Stimulated activated CD4-positive, alpha-beta T cell treated with anti-CD3 and anti-CD28 coated beads, Interleukin-4, amount 100 ng/mL, for 48 hours (primary cell): ENCODE data around the gene ZBTB8OS.

ENCODE experiments used
- DNase-seq, 2 donors: peaks; one replicate each; pipeline ENCODE4 v3.0.0-alpha.2; 2020; ENCODE audit warnings: low read depth in 2 of 2

The ZBTB8OS gene

DNA sequence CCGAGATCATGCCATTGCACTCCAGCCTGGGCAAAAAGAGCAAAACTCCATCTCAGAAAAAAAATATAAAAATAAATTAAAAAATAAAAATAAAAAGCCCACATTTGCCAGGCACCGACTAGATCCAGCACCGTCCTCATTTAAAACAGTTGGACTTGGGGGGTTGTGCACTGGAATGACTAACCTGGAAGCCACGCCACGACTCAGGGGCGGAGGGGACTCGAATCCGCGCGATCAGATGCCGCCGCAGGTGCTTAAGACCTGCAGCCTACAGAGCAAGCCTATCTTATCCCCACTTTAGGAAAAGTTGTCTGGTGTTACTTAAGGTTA, 38.5 kb downstream of the ZBTB8OS start:
- DNase-seq: no peak

DNA sequence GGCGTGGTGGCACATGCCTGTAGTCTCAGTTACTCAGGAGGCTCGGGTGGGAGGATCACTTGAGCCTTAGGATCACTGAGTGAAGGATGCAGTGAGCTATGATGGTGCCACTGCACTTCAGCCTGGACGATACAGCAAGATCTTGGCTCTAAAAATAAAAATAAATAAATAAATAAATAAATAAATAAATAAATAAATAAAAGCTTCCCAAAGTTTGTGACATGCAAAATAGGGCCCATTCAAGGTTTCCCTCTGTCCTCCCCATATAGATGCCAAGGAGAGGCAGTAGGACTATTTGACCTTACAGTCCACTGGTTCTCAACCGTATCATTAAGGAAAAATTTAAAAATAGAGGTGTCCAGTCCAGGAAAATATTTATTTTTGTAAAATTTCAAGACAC, 41.2 kb downstream of the ZBTB8OS start:
- no peak for DNase-seq

DNA sequence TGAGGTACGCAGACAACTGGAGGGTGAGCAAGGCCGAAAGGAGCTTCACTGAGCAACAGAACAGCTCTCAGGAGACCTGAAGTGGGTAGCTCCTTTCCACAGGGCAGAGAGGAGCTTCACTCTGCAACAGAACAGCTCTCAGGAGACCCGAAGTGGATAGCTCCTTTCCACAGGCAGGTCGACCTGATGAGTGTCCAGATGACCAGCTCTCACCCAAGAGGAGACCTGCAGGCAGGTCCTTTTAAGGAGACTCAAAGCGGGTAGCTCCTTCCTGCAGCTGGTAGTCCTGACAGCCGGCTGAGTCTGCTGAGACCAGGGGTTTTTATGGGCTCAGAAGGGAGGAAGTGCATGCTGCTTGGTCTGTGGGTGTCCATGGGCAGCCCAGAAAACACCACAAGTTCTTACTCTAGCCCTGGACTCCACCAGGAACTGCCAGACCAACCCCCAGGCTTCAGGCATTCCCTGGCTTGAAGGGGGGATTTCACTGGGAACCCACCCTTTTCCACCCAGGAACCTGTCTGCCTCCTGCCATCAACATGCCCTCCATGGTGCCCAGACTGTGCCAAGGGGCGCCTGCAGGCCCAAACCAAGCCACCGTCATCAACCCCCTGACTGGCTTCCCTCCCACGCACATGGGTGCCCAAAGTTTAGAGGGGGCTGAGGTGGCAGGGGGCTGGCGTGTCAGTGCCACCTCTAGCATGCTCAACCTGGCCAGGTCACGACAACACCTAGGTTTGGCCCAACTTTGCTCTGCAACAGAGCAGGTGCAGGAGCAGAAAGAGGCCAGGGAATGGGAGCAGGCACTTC, 43.6 kb downstream of the ZBTB8OS start:
- DNase-seq: no peak

DNA sequence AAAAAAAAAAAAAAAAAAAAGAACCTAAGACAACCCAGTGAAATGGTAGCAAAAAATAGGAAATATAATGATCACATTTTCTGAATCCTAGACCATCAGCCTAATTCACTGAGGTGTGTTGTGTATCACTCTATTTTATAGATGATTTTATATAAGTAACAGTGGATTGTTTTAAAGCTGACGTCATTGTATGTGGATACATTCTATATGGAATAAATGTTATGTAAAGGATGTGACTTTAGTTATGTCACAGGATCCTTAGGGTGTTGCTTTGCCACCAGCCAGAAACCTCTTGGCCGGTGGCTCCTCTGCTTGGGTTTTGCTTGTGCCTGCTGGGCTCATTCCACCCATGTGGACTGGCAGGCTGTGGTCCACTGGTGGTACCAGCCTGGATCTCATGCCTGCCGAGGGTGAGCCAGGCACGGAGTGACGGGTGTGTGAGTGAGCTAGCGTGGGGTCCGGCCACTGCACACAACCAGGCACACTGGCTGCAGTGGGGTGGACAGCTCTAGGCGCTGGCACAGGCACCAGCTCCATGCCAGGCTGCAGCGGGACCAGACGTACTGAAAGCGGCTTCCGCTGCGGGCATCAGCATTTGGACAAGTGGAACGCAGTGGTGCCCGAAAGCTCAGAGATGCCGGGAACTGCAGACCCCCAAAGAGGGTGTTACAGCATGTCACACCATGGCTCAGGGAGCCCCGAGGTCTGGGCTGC, 44.5 kb downstream of the ZBTB8OS start:
- DNase-seq: no peak

DNA sequence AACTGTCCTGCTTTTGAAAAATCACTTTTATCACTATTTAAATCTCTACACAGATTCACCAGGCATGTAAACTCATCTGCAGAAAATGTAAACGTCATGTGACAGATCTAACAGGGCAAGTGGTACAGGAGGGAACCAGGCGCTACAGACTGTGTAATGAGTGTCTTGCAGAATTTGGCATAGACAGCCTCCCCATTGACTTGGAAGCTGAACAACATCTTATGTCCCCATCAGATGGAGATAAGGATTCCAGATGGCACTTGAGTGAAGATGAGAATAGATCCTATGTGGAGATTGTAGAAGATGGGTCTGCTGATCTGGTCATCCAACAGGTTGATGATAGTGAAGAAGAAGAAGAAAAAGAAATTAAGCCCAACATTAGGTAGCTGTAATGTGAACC, 50.3 kb downstream of the ZBTB8OS start:
- DNase-seq: no peak

DNA sequence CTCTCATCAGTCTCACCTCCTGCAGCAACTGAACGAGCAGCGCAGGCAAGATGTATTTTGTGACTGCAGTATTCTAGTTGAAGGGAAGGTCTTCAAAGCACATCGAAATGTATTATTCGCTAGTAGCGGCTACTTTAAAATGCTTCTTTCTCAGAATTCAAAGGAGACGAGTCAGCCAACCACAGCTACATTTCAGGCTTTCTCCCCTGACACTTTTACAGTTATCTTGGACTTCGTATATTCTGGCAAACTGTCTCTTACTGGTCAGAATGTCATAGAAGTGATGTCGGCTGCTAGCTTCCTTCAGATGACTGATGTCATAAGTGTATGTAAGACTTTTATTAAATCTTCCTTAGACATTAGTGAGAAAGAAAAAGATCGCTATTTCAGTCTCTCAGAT, 57.4 kb downstream of the ZBTB8OS start:
- DNase-seq: no peak

DNA sequence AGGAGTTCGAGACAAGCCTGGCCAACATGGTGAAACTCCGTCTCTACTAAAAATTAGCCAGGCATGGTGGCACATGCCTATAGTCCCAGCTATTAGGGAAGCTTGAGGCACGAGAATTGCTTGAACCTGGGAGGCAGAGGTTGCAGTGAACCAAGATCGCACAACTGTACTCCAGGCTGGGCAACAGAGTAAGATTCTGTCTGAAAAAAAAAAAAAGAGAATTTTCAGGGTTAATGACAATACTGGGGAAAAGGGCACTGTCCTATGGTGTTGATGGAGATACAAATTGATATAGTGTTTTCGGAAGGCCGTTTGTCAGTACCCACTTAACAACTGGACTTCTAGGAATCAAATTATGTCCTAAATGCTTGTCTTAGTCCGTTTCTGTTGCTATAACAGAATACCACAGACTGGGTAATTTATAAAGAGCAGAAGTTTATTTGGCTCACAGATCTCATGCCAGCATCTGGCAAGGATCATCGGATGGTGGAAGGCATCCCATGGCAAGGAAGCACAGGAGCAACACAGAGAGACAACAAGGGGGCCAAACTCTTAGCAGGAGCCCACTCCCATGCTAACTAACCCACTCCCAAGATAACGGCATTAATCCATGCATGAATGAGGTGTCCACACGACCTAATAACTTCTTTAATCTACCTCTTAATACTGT, 69.9 kb downstream of the ZBTB8OS start:
- no peak for DNase-seq
